Measurements from ENCODE around the gene ETS1.

The ETS1 gene

DNA sequence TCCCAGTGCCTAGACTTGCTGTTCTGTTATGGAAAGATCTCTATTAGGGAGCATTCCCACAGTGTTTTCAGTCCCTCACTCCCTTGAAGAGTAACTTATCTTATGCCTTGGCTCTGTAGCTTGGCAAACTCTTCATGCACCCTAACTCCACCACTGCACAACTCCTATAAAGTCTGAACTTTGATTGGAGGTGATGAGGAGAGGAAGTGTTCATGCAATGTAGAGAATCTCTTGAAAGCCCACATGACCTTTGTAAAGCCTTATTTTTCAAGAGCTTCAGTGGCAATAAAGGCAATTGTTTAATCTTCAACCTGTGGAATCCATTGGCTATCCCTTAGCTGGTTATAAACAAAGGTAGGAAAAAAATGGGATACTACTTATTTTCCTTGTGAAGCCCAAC is 176.2 kb downstream of the ETS1 start:
- no peak overlapping the region for H3K4me3 ChIP-seq (ENCODE audit: insufficient read depth, low read depth, low read length)
- no peaks in the 10 kb centered on the region for H3K27me3 ChIP-seq (ENCODE audit: control insufficient read depth, insufficient read depth, low read length, poor library complexity, severe bottlenecking)
- H3K9me3 ChIP-seq (ENCODE audit: control insufficient read depth, low read length), result no peaks in the 10 kb centered on the region
- no peak overlapping the region for H3K27ac ChIP-seq (ENCODE audit: insufficient read depth, low read depth, low read length, poor library complexity, severe bottlenecking)
- H3K4me1 ChIP-seq (ENCODE audit: control insufficient read depth, insufficient read depth, low read length), result no peaks in the 10 kb centered on the region
- H3K36me3 ChIP-seq (ENCODE audit: control insufficient read depth, insufficient read depth, low read length), result no peaks in the 10 kb centered on the region

DNA sequence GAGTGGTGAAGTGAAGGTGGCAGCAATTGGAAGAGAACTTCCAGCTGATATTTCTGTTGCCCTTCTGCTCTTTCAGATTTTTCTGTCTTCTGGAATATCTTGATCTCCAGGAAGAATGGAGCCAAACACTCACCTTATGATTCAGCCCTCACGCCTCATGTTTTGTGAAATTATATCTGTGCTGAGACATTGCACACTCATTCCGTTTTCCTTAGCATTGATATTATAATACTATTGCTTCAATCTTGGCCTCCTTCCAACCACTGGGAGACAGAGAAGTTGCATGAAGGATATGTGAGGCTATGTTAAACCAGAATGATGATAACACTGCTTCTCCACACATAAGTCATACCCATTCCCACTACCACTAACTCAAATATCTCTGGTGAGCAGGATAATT is 177.9 kb downstream of the ETS1 start:
- 93 to 100% methylated on average over 2 of the region's 2 CpGs for WGBS, 2 experiments
- no peaks in the 10 kb centered on the region for H3K4me1 ChIP-seq (ENCODE audit: control insufficient read depth, insufficient read depth, low read length)
- H3K27me3 ChIP-seq (ENCODE audit: control insufficient read depth, insufficient read depth, low read length, poor library complexity, severe bottlenecking), result no peaks in the 10 kb centered on the region
- H3K27ac ChIP-seq (ENCODE audit: insufficient read depth, low read depth, low read length, poor library complexity, severe bottlenecking), result no peak overlapping the region
- no peaks in the 10 kb centered on the region for H3K36me3 ChIP-seq (ENCODE audit: control insufficient read depth, insufficient read depth, low read length)
- H3K4me3 ChIP-seq (ENCODE audit: insufficient read depth, low read depth, low read length), result no peak overlapping the region
- H3K9me3 ChIP-seq (ENCODE audit: control insufficient read depth, low read length), result no peaks in the 10 kb centered on the region

Data from ectodermal cell (in vitro differentiated cells).